T-helper 2 cell treated with Interferon-gamma antibody and Interleukin-4, amounts not matched to agents 100 ng/mL and 5 ng/mL, for 36 hours (primary cell): ENCODE data around the gene ZNF286A. TPM values are rescaled to one million over a fixed set of nuclear protein-coding genes. Genes with fewer than 3 reads are reported as not detected.
"Not testable (repeated sequence)": the region's sequence is repeated elsewhere in the genome, so short reads cannot be mapped to it uniquely, and the experiment has no call there.

ENCODE experiments used
- intact Hi-C: fragments of 100-400 bp; cut with micrococcal nuclease; formaldehyde crosslinking; loops from one replicate; pipeline ENCODE4 v1.15.1; 2023
- total RNA-seq: library from RNA; stranded (reverse); gene quantifications from 2 replicates; pipeline ENCODE4 v1.2.3, GENCODE V29; 2022

ZNF286A gene
- total RNA-seq, result 22.3 and 22.9 TPM in 2 replicates

- intact Hi-C loops, result not testable (repeated sequence)
Measured at GRCh38 chr17:15699413-15699924, at the start of gene ZNF286A. Gene ZNF286A (plus strand): TSS chr17:15699752. CDS start chr17:15700330, 578 bp downstream.

GRCh38 chr17:15649861-15650421 lies 49.6 kb upstream of the ZNF286A start:
- intact Hi-C loops, result no loop called here

GRCh38 chr17:15650741-15651582 lies 48.6 kb upstream of the ZNF286A start:
- intact Hi-C loops, result no loop called here

- intact Hi-C loops, result no loop called here
Measured at GRCh38 chr17:15651583-15652110, 47.9 kb upstream of the ZNF286A start.

DNA sequence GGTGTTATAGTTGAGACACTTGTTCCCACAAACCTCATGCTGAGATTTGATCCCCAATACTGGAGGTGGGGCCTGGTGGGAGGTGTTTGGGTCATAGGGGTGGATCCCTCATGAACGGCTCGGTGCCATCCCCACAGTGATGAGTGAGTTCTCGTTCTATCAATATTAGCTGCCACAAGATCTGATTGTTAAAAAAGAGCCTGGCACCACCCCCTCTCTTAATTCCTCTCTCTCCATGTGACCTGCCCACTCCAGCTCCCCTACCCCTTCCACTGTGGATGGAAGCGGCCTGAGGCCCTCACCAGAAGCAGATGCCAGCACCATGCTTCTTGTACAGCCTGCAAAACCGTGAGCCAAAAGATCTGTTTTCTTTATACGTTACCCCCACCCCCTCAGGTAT lies 46.6 kb upstream of the ZNF286A start:
- intact Hi-C loops, result no loop called here

DNA sequence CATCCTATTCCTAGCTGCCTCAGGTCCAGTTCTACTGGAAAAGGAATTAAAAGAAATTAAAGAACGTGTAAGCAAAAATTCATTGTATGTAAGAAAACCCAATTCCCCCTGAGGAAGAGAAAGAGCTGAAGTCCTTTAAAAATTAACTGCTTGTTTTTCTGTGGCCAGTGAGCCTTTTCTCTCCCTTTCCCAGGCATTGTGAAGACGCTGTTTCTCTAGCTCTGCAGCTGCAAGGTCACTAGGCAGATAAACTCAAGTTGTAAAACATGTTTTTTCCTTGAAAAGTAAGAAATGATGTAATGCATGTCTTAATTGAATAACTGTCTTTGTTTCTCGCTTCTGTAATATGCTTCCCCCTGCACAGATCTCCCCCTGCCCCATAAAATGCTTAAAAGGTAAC lies 45.2 kb upstream of the ZNF286A start:
- intact Hi-C loops, result not testable (repeated sequence)

DNA sequence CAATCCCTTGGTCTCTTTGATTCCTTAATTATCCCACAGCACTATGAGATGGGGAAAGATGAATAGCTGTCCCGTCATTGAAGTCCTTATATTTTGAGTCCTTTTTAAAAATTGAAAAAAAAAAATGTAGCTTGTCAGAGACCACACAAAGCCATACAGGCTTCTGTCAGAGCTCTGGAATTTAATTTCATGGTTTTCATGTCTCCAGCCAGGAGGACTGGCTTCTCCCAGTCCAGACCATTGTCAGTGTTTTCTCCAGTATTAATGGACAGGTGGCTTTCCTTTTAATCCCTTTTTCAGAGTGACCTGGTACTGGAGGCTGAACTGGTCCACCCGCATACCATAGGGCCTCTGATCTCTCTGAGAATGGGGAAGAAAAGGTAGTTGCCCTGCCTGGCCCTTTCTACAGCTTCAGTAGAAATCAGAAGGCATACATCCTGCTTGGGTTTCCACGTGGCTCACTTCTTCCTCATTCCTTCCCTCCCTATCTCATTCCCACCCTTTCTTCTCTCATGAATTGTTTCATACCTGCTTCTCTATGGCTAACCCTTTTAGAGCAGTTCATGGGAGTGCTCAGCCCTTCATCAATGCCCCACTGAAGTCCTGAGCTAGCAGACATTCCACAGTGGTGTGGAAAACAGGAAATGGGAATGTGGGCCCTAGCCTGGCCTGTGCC lies 44.5 kb upstream of the ZNF286A start:
- intact Hi-C loops, result no loop called here

DNA sequence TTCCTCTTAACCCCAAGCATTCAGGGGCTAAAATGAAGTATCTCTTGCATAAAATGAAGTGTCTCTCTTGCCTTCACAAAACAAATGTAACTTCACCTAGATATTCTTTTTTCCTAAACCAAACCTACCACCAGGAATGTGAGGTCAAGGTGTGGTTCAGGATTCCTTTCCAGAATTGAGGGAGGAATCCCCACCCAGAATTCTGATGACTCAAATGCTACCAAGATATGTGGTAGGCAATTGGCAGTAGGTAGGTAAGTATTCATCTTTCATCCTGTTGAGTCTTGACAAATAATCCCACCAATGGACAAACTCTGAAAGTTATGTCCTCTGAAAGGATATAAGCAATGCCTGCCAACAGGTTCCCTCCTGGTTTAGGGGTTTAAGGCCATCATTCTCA lies 41.7 kb upstream of the ZNF286A start:
- intact Hi-C loops, result no loop called here

DNA sequence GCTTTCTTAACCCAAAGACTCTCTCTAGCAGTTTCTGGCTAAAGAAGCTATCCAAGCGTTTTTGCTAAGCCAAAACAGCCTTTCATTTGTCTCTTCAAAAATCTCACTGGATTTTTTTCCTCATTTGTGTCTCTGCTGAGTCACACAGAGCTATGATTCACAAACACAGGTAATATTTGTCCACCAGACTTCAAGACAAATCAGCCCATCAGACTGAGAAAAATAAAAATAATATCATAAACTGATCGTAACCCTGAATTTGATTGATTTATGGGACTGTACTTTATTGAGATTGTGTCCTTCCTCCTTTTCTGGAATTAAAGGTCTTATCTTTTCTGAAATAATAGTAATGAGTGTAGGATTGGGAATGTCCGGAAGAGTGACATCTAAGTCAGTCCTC lies 41.3 kb upstream of the ZNF286A start:
- intact Hi-C loops, result no loop called here

- intact Hi-C loops, result no loop called here
Measured at GRCh38 chr17:15659236-15659635, 40.3 kb upstream of the ZNF286A start.

DNA sequence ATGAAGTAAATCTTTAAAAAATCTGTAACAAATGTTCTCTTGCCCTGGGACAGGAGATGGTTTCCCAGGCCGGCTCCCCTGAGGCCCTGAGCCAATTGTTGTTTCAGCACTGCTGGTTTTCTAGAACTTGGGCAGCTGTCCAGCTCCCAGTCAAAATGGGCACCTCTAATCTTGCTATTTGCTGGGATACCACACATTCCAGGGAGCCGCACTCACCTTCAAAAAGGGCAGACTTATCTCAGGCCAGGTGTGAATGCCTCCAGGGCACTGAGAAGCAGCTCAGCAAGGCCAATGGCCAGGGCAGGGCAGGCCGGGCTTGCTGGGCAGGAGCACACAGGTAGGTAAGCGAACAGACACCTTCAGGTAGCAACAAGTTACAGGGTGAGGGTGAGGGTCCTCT lies 39.9 kb upstream of the ZNF286A start:
- intact Hi-C loops, result no loop called here

- intact Hi-C loops, result no loop called here
Measured at GRCh38 chr17:15660077-15660476, 39.5 kb upstream of the ZNF286A start.

DNA sequence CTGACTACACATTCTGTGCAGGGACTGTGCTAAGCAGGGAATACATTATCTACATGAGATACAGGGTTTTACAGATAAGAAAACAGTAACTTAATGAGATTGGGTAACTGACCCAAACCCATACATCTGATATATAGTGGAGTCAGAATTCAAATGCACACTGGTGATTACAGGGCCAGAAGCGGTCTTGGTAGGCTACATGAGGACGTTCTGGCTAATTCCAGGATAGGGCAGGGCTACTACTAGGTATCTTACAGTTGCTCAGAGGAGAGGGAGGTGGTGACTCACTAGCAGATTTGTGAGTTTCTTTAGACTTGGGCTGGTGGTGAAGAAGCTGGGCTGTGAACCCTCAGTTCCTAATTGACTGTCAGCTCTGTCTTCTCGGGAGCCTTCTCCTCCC lies 36.9 kb upstream of the ZNF286A start:
- intact Hi-C loops, result no loop called here

- intact Hi-C loops, result no loop called here
Measured at GRCh38 chr17:15663176-15663575, 36.4 kb upstream of the ZNF286A start.

DNA sequence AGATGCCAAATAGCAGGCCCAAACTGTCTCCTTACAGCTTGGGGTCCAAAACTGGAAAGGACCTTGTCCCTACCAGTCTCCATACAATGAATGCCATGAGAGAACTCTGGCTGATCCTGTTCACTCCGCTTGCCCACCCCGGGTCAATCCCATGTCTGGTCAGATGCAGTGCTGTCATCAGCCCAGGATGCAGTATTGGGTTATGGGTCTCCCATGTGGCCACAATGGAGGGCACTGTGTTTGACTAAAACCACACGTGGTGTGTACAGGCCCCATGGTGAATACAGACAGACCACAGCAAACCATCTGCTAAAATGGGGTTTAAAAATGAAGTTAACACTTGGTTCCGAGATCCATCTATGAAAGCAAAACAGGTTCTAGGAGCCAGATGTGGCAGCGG lies 35.9 kb upstream of the ZNF286A start:
- intact Hi-C loops, result no loop called here

DNA sequence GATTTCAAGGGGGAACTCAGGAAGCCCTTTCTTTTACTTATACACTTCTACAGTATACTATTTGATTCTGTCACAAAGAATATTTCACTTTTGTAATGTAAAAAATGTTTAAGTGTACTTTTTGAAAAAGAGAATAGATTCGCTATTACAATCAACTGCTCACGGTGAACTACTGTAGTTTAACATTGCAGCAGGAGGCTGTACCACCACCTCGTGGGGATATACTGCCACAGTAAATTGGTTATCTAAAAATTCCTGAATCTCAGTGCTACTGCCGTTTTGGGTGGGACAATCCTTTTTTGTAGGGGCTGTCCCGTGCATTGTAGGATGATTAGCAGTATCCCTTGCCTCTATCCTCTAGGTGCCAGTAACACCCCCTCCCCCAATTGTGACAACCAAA lies 30.0 kb upstream of the ZNF286A start:
- intact Hi-C loops, result not testable (repeated sequence)

DNA sequence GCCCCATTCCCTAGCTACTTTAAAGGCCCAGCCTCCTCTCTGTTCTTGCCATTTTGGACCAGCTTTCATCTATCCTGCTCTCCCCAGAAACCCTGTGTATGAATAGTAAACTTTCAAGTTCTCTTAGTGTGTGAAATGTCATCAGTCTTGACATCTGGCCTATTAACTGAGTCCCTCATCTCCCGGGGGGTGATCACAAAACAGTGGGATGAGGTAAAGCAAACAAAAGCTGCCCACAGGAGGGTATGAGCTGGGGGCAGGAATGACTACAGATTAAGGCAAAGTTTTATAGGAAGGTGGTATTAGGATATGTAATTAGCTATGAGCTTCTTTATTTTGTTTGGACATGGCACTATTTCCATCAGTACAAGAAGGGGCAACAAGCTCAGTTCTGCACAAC lies 24.9 kb upstream of the ZNF286A start:
- intact Hi-C loops, result not testable (repeated sequence)

- intact Hi-C loops, result not testable (repeated sequence)
Measured at GRCh38 chr17:15675991-15676390, 23.6 kb upstream of the ZNF286A start.

DNA sequence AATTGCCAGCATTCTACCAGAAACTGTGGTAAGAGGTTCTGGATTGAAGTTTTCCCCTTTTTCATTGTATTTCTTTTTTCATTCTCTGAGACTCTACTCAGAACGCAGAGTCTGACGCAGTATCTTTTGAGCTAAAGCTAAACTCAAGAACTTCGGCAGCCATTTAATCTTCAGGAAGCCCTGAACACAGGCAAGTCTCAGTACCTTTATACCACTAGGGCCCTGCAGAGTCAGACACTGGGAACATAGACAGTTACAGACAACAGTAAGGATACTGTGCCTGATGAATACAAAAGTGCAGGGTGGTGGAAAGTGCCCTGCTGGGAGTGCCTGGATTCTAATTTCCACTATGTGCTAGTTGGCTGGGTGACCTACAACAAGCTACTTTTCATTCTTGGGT lies 16.4 kb upstream of the ZNF286A start:
- intact Hi-C loops, result not testable (repeated sequence)

GRCh38 chr17:15683824-15684478 lies 15.6 kb upstream of the ZNF286A start, which contains the start of gene TRIM16:
Gene TRIM16 (minus strand): TSS chr17:15684311. CDS start chr17:15651609, 32,702 bp downstream.
- intact Hi-C loops, result not testable (repeated sequence)

DNA sequence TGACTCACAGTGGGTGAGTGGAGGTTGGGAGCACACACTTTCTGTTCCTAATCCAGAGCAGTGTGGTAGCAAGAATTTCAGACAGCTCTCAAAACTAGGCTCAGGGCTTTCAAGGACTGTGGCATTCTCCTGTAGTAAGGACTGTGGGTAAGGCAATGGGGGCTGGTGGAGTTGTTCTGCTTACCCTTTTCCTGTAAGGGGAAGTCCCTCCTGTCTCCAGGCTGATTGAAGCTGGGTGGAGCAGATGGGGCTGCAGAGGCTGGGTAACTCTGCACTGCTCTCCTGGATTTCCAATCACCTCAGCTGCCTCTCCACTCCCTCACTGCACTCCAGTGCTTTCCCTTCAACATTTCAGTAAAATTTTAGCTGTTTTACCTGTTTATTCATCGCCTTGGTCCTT lies 12.1 kb upstream of the ZNF286A start:
- intact Hi-C loops, result not testable (repeated sequence)
